ENCODE measurements around the gene LCP2.
"Not testable (repeated sequence)": the region's sequence is repeated elsewhere in the genome, so short reads cannot be mapped to it uniquely, and the experiment has no call there.

The LCP2 gene

DNA sequence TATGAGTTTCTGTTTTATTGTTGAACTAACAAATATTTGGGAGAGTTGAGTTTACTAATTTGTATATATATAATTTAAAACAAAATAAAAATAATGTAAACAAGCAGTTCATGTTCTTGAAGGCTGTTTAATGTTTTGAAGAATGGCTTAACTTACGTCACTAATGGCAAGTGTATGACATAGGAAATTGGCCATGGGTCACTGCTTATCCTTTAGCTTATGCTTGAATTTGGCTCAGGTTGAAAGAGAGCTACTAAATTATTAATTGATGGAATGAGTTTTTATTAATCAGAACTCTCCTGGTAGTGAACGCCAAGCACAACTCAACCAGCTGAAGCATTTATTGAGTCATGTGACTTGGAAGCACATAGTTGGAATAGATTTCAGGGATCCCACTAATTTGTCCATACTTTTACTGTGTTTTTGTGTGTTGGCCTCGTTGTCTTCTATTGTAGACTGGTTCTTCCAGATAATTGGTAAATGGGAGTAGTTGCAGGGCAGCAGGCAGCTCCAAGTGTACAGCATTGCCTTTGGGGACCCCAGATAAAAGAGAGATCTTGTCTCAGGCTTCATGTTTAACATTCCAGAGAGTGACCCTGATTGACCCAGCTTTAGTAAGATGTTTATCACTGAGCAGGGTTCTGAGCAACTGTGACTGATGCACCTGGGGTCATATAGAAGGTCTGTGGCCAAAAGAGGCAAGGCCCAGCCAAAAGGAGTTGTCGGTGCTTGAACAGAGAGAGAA is 51.3 kb downstream of the LCP2 start:
- no peak for DNase-seq

DNA sequence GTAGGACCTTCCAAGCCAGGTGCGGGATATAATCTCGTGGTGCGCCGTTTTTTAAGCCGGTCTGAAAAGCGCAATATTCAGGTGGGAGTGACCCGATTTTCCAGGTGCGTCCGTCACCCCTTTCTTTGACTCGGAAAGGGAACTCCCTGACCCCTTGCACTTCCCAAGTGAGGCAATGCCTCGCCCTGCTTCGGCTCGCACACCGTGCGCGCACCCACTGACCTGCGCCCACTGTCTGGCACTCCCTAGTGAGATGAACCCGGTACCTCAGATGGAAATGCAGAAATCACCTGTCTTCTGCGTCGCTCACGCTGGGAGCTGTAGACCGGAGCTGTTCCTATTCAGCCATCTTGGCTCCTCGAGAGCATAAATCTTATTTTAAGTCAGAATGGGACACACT is 52.1 kb downstream of the LCP2 start:
- not testable (repeated sequence) for DNase-seq

DNA sequence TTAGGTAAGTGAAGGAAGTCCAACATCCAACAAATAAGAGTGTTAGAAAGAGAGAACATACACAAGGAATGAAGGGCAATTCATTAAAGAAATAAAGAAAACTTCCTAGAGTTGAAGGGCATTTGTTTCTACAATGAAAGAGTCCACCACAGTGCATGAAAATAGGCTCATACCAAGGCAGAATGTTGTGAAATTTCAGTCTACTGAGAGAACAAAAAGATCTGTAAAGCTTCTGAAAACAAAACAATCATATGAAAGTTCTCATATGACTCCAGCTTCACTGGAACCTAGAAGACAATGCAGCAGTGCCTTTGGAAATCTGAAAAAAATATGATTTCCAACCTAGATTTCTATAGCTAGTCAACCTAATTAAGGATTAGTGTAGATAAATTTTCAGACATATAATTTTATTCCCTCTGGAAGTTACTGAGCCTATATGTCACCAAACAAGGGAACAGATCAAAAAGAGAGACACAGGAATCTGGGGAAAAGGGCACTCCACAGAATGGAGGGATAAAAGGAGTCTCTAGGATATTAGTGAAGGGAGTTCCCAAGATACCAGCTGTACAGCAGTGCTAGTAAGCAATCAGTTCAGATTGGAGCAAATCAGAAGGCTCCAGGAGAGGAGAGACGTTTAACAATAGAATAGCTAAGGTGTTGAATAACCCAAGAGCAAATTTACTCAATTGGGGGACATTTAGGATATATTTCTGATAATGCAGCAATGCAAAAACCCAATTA is 59.0 kb downstream of the LCP2 start:
- DNase-seq = no peak

DNA sequence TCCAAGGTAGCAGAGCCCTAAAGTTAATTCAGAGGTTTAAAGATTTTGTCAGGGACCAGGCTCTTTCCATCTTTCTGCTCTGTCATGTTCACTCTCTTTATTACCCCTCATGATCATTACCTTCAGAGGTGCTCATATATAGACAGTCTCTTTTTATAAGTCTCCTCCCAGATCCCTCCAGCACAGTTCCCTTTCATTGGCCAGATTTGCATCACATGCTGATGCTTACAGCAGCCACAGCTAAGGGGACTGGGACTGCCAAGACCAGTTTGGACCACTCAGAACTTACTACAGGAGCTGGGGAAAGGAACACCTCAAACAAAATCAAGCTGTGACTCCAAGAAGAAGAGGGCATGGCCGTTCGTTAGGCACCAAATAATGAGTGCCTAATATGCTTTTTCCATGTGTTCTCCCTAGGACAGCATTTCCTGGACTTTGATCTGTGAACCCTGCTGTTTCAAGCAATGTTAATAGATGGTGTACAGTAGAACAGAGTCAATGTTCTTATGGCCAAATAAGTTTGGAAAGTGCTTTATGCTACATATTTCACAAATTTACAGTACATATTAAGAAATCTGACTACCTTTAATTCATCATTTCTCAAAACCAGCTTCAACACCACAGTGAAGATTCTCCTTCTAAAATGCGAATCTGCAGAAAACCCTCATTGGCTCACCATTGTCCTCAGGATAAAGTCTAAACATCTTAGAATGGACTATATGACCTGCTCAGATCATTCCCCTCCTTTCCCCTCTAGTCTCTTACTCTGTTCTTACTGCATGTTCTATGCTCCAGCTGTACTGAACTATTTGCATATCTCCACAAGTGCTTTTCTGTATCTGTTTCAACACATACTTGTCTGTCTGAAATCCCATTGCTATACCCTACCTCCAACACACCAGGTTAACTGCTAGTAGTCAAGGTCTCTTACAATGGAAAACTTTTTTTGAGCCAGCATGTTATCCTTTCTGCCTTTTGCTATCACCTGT is 61.4 kb downstream of the LCP2 start:
- DNase-seq = no peak

DNA sequence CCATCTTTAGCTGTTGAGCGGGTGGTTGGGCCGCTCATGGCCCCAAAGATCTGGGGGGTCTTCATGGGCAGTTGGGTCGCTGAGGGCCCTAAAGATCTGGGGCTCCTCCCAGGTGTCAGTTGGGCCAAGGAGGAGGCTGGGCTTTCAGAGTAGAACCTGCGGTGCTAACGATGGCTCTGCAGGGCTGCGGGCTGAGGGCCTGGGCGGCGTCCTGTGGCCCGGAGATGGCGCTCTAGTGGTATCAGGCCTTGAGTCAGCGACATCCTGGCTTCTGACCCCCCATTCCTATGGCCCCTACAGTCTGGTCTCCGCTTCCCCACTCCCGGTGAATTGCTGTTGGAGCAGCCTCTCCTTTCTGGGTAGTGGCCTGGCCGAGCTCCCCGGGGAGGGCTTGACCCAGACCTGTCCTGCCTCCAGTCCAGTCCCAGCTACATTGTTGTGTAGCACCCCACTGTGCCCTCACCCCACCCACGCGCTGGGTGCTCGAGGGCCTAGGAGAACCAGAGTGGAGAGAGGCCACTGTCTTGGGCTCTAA is 64.2 kb downstream of the LCP2 start:
- DNase-seq = no peak

DNA sequence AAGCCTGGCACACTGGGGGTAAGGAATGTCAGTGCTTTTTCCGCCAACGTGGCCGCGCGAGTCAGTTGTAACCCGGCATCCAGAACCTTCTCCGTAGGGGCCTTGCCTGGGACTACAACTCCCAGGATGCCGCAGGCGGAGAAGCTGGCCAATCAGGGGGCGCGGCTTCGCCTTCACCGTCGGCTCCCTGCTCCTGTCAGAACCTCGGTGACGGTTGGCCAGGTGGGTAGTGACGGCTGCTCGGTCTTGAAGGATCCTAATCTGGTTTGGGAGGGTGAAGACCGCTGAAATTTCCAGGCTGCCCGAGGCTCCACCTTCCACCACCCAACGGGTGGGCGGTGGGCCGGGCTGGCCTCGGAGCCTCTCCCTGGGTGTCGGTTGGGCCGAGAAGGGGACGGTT is 64.8 kb downstream of the LCP2 start, which contains the start of gene C5orf58:
Gene C5orf58, plus strand, starts transcription at position 200 of the 400 bp plus-strand sequence. CDS start 1,992 bp downstream, outside the sequence.
- no peak for DNase-seq

DNA sequence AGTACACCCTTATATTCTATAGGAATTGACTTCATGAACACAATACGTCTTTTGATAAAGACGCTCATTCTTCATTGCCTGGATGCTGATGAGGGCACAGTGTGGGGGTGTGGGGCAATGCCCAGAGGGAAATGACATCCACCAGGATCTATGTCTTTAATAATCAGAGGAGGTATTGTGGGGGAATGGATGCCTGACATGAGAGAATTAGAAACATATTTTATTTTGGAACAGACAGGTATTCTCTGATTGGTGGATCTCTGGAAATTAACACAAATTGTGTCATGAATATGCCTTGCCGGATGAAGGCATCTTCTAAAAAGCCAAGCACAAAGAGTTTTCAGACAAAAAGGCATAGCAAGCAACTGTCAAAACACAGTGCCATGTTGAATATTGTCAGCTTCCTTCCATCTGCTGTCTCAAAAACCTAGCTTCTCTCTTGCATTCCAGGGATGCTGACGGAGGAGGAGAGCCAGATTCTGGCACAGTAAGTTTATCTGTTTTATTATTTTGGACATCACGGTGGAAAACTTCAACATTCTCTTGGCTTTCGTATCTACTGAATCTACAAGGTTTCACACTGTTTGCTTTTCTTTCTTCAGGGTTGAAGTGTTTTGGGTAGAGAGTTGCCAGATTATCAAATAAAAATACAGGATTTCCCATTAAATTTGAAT is 68.7 kb downstream of the LCP2 start:
- no peak for DNase-seq

DNA sequence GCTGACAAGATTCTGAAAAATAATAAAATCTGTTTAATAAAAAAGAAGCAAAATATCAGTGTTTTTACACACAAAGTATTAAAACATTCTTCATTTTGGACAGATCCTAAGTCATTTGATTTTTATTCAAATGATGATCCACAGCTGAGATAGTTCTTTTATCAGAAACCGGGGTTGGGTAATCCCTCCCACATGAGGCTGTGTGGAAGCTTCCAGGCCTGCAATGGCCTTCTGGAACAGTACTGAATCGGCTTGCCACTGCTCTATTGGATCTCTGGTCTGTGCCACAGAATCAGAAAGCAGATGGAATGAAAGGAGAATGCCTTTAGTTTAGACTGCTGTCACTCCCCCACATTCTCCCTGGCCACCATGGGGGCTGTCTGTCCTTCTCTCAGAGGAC is 70.9 kb downstream of the LCP2 start:
- no peak for DNase-seq

DNA sequence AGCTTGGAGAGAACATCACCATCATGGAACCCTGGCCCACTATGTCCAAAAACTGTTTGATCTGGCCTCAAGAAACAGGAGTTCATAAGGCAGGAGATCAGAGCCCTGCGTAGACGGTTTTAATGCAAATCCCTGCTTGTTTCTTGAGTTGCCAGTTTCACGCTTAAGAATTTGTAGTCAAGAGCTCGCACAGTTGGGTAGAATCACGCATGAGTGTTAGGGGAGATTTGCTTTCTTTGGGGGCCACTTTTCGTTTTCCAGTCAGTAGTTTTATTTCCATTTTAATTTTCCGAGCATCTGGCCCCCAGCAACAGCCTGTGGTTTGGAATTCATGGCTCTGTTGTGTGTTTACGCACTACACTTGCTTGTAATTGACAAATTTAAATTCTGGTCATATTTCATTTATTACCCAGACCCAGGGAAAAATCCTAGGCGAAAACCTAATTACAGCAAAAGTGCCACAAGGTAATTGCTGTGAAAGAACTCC is 71.4 kb downstream of the LCP2 start:
- DNase-seq = no peak

DNA sequence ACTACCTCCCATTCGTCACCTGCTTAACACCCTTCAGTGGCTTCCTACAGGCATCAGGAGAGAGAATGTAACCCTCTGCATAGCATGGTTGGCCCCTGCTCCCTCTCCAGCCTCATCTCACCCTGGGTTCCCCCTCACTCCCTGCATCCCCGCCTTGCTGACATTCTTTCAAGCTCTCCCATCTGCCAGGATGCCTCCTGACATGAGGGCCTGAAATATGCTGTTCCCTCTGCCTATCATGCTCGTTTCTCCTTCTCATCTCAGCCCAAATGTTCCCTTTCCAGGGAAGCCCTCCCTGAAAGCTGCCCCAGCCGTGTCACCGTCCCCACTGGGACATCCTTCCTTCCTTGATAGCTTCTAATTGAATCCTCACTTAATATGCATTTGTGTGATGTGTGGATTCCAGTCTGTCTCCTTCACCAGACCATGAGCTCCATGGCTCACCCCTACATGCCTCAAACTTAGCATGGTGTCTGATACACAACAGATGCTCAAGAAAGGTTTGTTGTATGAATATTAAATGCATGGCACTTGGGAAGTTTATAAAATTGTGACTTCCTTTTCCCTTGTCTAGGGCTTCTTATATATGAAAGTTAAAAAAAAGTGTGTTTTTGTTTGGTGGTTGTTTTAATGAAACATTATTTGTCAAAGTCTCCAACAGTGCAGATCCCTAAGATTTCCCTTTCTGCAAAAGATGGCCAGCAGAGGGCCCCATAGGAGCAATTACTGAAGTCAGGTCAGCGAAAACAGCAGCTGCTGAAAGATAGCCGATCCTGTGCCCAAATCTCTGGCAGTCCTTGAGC is 72.0 kb downstream of the LCP2 start:
- peak; percentile 68 for DNase-seq

DNA sequence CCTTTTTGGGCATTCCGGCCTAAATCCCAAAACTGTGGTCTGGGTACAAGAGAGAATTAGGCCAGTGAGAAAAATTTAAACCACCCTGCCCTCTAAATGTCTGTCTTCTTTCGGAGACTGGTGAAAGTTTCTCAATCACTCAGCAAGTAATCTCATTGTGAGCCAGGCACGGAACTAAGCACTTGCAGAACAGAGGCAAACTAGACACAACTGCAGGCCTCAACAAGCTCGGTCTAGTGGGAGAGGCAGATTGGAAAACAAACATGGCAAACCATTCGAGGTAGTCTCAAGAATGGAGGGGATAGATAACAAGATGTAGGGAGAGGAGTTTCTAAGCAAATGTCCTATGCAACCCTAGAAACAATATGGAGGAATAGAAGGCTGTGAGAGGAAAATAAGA is 73.7 kb downstream of the LCP2 start:
- DNase-seq = no peak

DNA sequence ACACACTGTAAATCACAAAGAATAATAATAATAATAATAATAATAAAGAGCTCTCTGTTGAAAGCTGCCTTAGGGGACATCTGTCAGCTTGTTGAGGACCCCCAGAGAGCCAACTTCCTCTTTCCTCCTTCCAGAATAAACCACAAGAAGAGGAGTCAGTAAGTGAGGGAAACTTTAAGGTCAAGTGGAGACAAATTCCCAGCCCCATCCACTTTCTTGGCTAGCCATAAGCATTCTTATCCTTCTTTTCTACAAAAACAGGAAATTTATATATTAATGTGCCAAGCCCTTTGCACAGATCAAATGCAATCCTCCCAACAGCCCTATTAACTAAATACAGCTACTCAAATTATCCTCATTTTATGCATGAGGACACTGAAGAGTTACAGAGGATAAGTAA is 74.2 kb downstream of the LCP2 start:
- DNase-seq = no peak

DNA sequence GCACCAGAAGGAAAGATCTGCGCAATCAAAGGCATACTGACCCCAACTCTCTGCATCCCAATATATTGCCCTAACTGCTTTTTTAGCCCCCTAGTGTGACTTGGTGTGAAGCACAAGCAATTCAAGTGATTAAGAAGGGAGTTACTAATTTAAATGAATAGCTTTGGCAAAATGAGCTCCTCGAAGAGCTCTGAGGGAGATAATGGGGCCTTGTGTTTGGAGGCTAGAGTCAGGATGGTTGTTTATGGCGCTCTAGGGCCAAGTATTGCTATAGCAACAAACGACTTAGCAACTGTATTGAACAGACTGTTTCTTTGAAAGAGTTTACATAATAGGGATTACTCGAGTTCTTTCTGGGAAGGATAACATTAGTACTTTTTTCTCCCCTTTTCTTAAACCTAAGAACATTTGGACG is 76.2 kb downstream of the LCP2 start:
- DNase-seq = no peak

DNA sequence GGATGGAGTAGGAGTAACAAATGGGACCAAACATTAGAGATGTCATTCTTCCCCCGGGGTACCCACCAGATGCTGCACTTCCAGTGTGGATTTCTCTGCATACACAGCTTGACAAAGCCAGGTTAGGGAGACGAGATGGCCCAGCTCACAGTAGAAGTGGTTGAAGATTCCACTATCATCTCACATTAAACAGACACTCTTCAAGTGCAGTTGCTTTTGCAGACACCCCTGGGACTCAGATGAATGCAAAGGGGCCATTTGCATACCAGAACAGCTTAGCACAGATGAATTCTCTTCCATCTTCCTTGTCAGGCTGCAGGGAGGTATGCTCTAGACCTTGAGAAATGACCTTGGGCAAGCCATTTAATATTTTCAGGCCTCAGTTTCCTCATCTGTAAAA is 77.4 kb downstream of the LCP2 start:
- DNase-seq = no peak

DNA sequence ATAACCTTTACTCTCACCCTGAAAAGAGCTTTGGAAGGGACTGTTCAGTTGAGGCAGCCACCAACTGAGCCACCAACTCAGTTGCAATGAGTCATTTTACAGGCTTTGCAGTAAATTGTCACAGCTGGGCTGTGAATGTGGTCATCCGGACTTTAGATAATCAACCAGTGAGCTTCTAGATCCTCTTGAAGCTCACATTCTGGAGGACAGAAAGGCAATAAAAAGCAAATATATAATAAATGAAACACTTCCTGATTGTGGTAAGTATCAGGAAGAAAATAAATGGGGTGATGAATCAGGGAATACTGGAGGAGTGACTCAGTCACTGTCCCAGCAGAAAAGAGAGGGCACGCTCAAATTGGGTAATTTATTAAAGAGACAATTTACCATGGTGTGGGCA is 78.0 kb downstream of the LCP2 start:
- no peak for DNase-seq

DNA sequence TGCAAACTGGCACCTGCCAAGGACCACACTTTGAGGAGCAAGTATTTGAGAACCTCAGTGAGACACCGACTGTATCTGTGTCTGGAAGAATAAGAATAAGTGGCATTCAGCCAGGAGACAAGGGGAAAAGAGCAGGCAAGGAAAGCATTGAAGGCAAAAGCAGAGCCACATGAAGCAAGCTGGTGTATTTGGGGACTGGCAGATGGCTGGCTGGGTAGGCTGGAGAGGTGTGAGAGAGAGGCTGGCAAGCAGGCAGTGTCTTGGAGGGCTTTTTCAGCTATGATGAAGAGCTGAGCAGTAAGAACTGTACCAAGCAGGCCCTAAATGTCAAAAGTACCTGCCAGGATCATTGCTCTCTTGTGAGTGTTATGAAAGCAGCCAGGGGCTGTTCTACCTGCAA is 78.9 kb downstream of the LCP2 start:
- no peak for DNase-seq

DNA sequence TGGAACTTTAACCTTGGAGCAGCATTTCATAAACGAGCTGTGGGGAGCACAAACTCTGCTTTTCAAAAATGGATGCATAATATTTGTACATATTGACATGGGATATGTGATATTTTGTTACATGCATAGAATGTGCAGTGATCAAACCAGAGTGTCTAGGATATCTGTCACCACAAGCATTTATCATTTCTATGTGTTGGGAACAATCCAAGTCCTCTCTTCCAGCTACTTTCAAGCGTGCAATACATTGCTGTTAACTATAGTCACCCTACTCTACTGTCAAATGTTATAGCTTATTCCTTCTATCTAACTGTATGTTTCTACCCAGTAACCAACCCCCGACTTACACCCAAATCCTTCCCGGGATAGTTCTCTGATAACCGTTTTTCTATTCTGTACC is 79.7 kb downstream of the LCP2 start:
- no peak for DNase-seq

DNA sequence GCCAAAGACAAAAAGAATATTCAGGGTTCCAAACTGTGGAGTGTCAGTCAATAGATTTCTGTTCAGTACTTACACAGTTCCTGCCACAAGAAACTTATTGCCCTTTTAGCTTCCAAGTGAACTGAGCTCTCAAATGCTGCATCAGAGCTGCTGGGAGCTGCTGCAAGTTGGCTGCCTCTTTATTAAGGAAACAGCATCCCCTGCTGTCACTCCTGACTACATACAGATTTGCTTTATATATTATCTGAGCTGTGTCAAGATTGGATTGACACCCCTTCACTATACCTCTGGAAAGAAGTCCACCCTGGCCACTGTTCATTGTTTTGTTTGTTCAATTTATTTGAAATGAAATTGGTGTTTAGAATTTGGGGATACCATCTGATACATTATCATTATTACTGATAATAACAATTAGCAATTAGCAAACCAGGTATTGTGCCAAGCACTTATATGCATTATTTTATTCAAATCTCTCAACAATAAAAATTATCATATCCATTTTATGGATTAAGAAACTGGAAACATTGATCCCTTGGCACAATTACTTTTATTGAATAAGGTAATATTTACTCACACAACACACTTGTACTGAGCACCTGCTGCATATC is 81.2 kb downstream of the LCP2 start:
- no peak for DNase-seq

DNA sequence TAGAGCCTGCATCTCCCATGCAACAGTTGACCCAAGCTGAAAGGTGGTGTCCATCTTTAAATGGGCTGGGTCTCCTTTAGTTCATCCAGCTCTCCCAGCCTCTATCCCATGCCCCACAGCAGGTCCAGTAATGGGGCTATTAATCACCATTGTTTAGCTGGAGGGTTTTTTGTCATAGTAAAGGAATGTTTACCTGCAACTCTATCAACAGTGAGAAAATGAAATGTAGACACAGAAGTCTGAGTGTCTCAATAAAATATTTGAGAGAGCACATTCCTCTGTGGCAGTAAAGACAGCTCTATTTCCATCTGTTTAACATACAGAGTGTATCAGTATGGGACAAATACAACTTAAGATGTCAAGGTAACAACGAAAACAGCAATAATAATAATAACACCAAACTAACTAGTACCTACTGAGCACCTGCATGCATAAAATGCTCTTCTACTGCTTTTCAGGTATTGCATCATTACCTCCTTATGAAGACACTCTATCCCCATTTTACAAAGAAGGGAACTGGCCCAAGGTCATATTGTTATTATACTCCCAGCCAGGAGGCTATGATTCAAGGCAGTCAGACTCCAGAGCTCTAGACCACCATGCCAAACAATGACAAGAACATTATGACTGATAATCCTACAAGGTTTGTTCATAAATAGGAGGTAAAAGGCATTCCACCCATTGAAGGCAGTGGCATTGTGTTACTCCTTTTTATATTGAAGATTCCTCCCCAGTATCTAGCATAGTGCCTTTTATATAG is 85.8 kb downstream of the LCP2 start:
- DNase-seq = no peak

DNA sequence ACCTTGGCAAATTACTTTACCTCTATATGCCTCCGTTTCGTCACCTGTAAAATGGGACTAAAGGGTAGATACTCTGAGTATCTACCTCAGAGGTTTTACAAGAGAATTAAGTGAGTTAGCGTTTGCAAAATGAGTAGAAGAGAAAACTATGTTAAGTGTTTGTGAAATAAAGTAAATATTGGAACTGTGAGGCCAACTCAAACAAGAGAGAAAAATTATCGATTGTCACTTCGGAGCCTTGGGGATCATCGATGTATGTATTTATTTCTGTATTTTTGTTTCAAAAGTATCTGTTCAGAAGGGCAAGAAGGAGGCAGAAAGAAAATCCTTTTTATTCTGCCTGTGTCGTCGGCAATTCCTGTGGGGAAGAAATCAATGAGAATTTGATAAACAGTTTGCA is 90.6 kb downstream of the LCP2 start:
- no peak for DNase-seq

All from effector CD8-positive, alpha-beta T cell (primary cell).